ENCODE data around the gene NME1. TPM values are rescaled to one million over a fixed set of nuclear protein-coding genes. Genes with fewer than 3 reads are reported as not detected.

Gene NME1
- polyA plus RNA-seq, 1 donor from 2014 or later: 262 TPM

- peaks cover 12% of the 10 kb centered on the region for H3K36me3 ChIP-seq (ENCODE audit: insufficient read depth, low read length)
Measured at GRCh38 chr17:51197754-51198153, 44.4 kb downstream of the NME1 start.

GRCh38 chr17:51200295-51200694 is 46.9 kb downstream of the NME1 start:
- H3K9ac ChIP-seq (ENCODE audit: low read length): no peak overlapping the region
- H3K79me2 ChIP-seq (replicated peaks; ENCODE audit: insufficient read depth, low read length): no peaks in the 10 kb centered on the region
- H3K9me3 ChIP-seq (ENCODE audit: low read length): no peaks in the 10 kb centered on the region
- no peaks in the 10 kb centered on the region for H4K20me1 ChIP-seq (ENCODE audit: insufficient read depth)
- H3K27me3 ChIP-seq (ENCODE audit: insufficient read depth, low read depth, low read length): no peaks in the 10 kb centered on the region
- H3F3A ChIP-seq (ENCODE audit: insufficient read depth, low read length, poor library complexity, severe bottlenecking): no peaks in the 10 kb centered on the region
- no peak overlapping the region for H2AFZ ChIP-seq (ENCODE audit: low read depth, low read length)
- no peak overlapping the region for H3K4me2 ChIP-seq (ENCODE audit: low read length)
- TF ChIP-seq TAF1 (IDR thresholded peaks at IDR 0.05; ENCODE audit: low read depth) (no peak), REST (IDR thresholded peaks at IDR 0.05; ENCODE audit: borderline replicate concordance) (no peak), MXI1 (conservative IDR thresholded peaks at IDR 0.05; ENCODE audit: poor library complexity, severe bottlenecking) (no peak), EZH2 (IDR thresholded peaks at IDR 0.05; ENCODE audit: borderline replicate concordance, insufficient read depth, low read length, poor library complexity, severe bottlenecking) (no peak), POLR2AphosphoS5 (IDR thresholded peaks at IDR 0.05) (no peak)
- TF ChIP-seq, protein P1, sequence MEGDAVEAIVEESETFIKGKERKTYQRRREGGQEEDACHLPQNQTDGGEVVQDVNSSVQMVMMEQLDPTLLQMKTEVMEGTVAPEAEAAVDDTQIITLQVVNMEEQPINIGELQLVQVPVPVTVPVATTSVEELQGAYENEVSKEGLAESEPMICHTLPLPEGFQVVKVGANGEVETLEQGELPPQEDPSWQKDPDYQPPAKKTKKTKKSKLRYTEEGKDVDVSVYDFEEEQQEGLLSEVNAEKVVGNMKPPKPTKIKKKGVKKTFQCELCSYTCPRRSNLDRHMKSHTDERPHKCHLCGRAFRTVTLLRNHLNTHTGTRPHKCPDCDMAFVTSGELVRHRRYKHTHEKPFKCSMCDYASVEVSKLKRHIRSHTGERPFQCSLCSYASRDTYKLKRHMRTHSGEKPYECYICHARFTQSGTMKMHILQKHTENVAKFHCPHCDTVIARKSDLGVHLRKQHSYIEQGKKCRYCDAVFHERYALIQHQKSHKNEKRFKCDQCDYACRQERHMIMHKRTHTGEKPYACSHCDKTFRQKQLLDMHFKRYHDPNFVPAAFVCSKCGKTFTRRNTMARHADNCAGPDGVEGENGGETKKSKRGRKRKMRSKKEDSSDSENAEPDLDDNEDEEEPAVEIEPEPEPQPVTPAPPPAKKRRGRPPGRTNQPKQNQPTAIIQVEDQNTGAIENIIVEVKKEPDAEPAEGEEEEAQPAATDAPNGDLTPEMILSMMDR (IDR thresholded peaks at IDR 0.05; ENCODE audit: poor library complexity, severe bottlenecking): no peak
- peaks cover 4% of the 10 kb centered on the region for H3K36me3 ChIP-seq (ENCODE audit: insufficient read depth, low read length)
- H3K27ac ChIP-seq (ENCODE audit: low read length): no peak overlapping the region
- no peaks in the 10 kb centered on the region for H3K9me2 ChIP-seq (ENCODE audit: insufficient read depth, low read length)
- no peak overlapping the region for H3K4me3 ChIP-seq (ENCODE audit: low read length)

More at GRCh38 chr17:51197754-51198153, 44.4 kb downstream of the NME1 start:
- H3F3A ChIP-seq (ENCODE audit: insufficient read depth, low read length, poor library complexity, severe bottlenecking): no peaks in the 10 kb centered on the region
- no peaks in the 10 kb centered on the region for H3K79me2 ChIP-seq (replicated peaks; ENCODE audit: insufficient read depth, low read length)
- no peaks in the 10 kb centered on the region for H4K20me1 ChIP-seq (ENCODE audit: insufficient read depth)
- H3K4me3 ChIP-seq (ENCODE audit: low read length): no peak overlapping the region
- H3K9ac ChIP-seq (ENCODE audit: low read length): no peak overlapping the region
- TF ChIP-seq EP300 (conservative IDR thresholded peaks at IDR 0.05; ENCODE audit: poor library complexity, severe bottlenecking) (no peak), MXI1 (conservative IDR thresholded peaks at IDR 0.05; ENCODE audit: poor library complexity, severe bottlenecking) (no peak), TAF1 (IDR thresholded peaks at IDR 0.05; ENCODE audit: low read depth) (no peak), RAD21 (conservative IDR thresholded peaks at IDR 0.05) (no peak)
- no peaks in the 10 kb centered on the region for H3K27me3 ChIP-seq (ENCODE audit: insufficient read depth, low read depth, low read length)
- H3K9me2 ChIP-seq (ENCODE audit: insufficient read depth, low read length): no peaks in the 10 kb centered on the region
- H2AFZ ChIP-seq (ENCODE audit: low read depth, low read length): no peak overlapping the region
- H3K9me3 ChIP-seq (ENCODE audit: low read length): no peaks in the 10 kb centered on the region
- no peak overlapping the region for H3K27ac ChIP-seq (ENCODE audit: low read length)
- H3K4me2 ChIP-seq (ENCODE audit: low read length): no peak overlapping the region

GRCh38 chr17:51200846-51201245 is 47.5 kb downstream of the NME1 start:
- Histone ChIP-seq H3K9me3 (ENCODE audit: low read length) (no peaks in the 10 kb centered on the region), H3K9ac (ENCODE audit: low read length) (no peak overlapping the region), H3K4me3 (ENCODE audit: low read length) (no peak overlapping the region), H3K4me2 (ENCODE audit: low read length) (no peak overlapping the region), H3K79me2 (replicated peaks; ENCODE audit: insufficient read depth, low read length) (no peaks in the 10 kb centered on the region), H3K27ac (ENCODE audit: low read length) (no peak overlapping the region), H3F3A (ENCODE audit: insufficient read depth, low read length, poor library complexity, severe bottlenecking) (no peaks in the 10 kb centered on the region), H3K27me3 (ENCODE audit: insufficient read depth, low read depth, low read length) (no peaks in the 10 kb centered on the region), H4K20me1 (ENCODE audit: insufficient read depth) (no peaks in the 10 kb centered on the region), H3K9me2 (ENCODE audit: insufficient read depth, low read length) (no peaks in the 10 kb centered on the region), H2AFZ (ENCODE audit: low read depth, low read length) (no peak overlapping the region), H3K36me3 (ENCODE audit: insufficient read depth, low read length) (peaks cover 4% of the 10 kb centered on the region)
- TF ChIP-seq REST (IDR thresholded peaks at IDR 0.05; ENCODE audit: borderline replicate concordance): no peak
- no peak for TF ChIP-seq POLR2AphosphoS5 (IDR thresholded peaks at IDR 0.05)
- TF ChIP-seq TAF1 (IDR thresholded peaks at IDR 0.05; ENCODE audit: low read depth): no peak
- no peak for TF ChIP-seq MXI1 (conservative IDR thresholded peaks at IDR 0.05; ENCODE audit: poor library complexity, severe bottlenecking)

All from neural cell (in vitro differentiated cells).